Endothelial cell of umbilical vein (primary cell): Measurements from ENCODE around the gene MRPL42.

Experiments
- POLR2A ChIP-seq: IDR thresholded peaks from 2 replicates; pipeline ENCODE4 v1.6.1; 2012; ENCODE audit warnings: low read depth, mild to moderate bottlenecking, control low read depth, low read length
- TF ChIP-seq, protein P1 (sequence below), 2 donors: IDR thresholded peaks; 1 replicate in 1 of 2; 2 replicates in 1 of 2; pipeline ENCODE4 v1.5.1; 2011; ENCODE audit warnings: low read length in 2 of 2, mild to moderate bottlenecking in 2 of 2, moderate library complexity in 2 of 2, control low read depth in 1 of 2, inconsistent platforms in 1 of 2, low read depth in 1 of 2; ENCODE audit not compliant: insufficient read depth in 1 of 2; ENCODE audit errors: extremely low read depth in 1 of 2

DNA sequence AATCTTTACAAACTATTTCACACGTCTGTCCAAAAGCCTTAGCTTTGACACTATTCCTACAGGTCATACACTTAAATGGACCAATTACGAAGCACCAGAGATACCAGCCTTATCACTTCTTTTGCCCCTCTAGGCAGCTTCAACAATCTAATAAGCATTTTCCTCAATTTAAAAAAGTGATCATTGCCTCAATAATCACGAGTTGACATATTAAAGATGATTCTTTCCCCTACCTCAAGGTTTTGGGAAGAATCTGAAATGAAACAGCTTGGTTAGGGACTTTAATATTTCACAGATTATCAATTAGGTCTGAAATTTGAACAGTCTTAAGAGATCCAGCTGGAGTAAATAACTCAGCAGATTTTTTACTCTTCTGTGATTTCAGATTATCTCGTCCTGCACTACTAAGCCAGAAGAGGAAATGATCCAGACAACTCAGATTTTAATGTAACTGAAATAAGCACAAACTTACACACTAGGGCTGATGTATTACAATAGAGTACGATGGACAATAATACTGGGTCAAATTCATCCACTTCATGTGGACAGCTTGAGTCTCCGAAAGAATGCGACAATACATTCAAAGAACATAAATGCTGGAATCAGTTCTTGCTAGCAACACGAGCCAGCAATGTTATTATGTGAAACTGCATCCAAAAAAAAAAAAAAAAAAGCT is 41.4 kb upstream of the MRPL42 start:
- TF ChIP-seq, protein P1, sequence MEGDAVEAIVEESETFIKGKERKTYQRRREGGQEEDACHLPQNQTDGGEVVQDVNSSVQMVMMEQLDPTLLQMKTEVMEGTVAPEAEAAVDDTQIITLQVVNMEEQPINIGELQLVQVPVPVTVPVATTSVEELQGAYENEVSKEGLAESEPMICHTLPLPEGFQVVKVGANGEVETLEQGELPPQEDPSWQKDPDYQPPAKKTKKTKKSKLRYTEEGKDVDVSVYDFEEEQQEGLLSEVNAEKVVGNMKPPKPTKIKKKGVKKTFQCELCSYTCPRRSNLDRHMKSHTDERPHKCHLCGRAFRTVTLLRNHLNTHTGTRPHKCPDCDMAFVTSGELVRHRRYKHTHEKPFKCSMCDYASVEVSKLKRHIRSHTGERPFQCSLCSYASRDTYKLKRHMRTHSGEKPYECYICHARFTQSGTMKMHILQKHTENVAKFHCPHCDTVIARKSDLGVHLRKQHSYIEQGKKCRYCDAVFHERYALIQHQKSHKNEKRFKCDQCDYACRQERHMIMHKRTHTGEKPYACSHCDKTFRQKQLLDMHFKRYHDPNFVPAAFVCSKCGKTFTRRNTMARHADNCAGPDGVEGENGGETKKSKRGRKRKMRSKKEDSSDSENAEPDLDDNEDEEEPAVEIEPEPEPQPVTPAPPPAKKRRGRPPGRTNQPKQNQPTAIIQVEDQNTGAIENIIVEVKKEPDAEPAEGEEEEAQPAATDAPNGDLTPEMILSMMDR (IDR thresholded peaks at IDR 0.05; ENCODE audit: extremely low read depth in 1 of 2, insufficient read depth in 1 of 2, low read depth in 1 of 2, low read length in 2 of 2), result no peak
- TF ChIP-seq POLR2A, result no peak
